ENCODE data around the gene TMEM273.
A peak's percentile ranks its signal among the peaks of the same experiment; 100 is the strongest.
"Not testable (repeated sequence)": the region's sequence is repeated elsewhere in the genome, so short reads cannot be mapped to it uniquely, and the experiment has no call there.

TMEM273 gene

GRCh38 chr10:49204119-49204518 is 15.9 kb upstream of the TMEM273 start:
- DNase-seq: no peak

DNA sequence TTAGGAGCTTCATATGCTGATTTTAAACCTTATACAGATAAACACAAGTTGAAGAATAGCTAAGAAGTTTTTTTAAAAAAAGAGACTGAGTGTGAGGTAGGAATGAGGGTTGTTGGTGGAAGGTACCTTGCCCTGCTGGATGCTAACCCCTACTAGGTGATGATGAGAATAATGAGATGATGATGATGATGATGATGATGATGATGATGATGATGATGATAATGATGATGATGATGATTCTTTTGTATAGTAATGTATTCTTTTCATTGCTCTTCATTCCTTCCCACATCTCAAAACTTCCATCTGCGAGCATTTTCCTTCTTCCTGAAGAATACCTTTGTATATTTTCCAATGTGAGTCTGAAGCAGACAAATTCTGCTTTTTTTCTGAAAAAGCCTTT is 14.1 kb upstream of the TMEM273 start:
- DNase-seq: no peak

GRCh38 chr10:49200854-49201253 is 12.7 kb upstream of the TMEM273 start:
- DNase-seq: no peak

DNA sequence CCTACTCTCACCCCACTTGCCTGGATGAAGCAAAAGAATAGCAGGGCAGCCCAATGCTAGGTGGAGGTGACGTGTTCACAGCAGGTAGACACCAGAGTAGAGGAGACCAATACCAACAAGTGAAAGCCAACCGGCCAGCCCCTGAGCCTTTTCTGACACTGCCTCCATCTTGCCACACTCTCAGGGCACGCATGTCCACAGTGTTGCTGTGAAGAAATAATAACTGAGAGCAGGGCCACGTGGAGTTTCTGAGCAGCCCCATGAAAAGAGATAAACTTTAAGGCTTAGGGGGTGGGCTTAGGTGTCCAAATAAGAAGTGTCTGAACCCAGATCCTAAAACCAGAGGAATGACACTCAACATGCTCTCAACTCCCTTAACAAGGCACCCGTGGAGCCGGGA is 9.0 kb upstream of the TMEM273 start:
- DNase-seq: no peak

- not testable (repeated sequence) for DNase-seq
Observed at GRCh38 chr10:49195864-49196263, 7.7 kb upstream of the TMEM273 start.

DNA sequence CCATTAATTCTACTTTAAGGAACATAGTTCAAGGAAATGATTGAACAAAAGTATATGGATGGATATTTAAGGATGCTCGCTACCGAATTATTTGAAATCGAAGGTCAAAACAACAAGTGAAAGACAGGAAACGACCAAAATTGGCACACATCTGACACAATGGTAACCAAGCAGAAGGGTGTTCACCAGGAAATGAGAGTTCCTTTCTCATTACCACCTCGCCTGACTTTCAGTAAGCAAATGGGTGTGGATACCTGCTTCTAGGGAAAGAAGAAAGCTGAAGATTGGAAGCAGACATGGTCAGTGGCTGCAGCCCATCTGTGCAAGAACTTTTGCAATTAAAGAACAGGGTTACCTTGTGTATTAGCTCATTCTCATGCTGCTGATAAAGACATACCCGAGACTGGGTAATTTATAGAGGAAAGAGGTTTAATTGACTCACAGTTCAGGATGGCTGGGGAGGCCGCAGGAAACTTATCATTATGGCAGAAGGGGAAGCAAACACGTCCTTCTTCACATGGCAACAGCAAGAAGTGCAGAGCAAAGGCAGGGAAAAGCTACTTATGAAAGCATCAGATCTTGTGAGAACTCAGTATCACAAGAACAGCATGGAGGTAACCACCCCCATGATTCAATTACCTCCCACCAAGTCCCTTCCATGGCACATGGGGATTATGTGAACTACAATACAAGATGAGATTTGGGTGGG is 6.2 kb upstream of the TMEM273 start:
- peak; percentile 49 for DNase-seq

- DNase-seq: peak; percentile 20
Observed at GRCh38 chr10:49191349-49191748, 3.2 kb upstream of the TMEM273 start.

DNA sequence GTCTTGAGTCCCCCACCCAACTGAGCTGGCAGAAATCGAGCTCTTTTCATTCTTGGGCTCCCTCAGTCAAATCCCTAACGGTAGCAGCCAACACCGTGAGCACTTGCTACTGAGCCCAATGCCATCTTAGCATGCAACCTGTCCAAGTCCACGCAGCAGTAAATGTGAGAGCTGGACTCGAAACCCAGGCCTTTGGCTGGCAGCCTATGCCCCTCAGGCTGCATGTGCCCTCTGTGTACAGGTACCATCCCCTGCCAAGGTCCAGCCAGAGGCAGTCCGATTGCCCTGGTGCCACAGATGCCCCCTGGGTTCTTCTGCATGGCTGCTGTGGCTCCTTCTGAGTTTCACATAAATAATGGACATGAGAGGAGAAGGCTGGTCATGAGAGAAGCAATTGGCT is 1.2 kb upstream of the TMEM273 start:
- DNase-seq: no peak

- peak; percentile 33 for DNase-seq
Observed at GRCh38 chr10:49187044-49187484, 1.1 kb downstream of the TMEM273 start.

- no peak for DNase-seq
Observed at GRCh38 chr10:49186613-49187012, 1.6 kb downstream of the TMEM273 start.

GRCh38 chr10:49185213-49185612 is 3.0 kb downstream of the TMEM273 start:
- no peak for DNase-seq

GRCh38 chr10:49184642-49185111 is 3.5 kb downstream of the TMEM273 start:
- peak; percentile 55 for DNase-seq

GRCh38 chr10:49183596-49184542 is 4.3 kb downstream of the TMEM273 start:
- DNase-seq: peak; percentile 91

GRCh38 chr10:49182776-49183175 is 5.4 kb downstream of the TMEM273 start:
- no peak for DNase-seq

DNA sequence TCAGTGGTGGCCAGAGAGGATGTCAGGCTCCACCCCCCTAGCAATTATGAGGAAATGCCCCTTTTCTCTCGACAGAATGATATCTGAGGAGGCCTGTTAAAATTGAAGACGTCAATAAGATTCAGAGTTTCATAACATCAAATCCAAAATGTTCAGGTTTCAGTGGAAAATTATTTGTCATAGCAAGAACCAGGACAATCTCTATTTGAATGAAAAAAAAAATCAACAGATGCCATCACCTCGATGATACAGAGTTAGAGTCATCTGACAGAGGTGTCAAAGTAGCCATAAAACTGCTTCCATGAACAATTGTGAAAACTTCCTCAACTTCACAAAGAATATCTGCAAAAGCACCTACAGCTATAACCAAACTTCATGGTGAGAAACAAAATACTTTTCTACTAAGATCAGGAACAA is 7.7 kb downstream of the TMEM273 start:
- peak; percentile 72 for DNase-seq

GRCh38 chr10:49179699-49180443 is 8.3 kb downstream of the TMEM273 start:
- no peak for DNase-seq

DNA sequence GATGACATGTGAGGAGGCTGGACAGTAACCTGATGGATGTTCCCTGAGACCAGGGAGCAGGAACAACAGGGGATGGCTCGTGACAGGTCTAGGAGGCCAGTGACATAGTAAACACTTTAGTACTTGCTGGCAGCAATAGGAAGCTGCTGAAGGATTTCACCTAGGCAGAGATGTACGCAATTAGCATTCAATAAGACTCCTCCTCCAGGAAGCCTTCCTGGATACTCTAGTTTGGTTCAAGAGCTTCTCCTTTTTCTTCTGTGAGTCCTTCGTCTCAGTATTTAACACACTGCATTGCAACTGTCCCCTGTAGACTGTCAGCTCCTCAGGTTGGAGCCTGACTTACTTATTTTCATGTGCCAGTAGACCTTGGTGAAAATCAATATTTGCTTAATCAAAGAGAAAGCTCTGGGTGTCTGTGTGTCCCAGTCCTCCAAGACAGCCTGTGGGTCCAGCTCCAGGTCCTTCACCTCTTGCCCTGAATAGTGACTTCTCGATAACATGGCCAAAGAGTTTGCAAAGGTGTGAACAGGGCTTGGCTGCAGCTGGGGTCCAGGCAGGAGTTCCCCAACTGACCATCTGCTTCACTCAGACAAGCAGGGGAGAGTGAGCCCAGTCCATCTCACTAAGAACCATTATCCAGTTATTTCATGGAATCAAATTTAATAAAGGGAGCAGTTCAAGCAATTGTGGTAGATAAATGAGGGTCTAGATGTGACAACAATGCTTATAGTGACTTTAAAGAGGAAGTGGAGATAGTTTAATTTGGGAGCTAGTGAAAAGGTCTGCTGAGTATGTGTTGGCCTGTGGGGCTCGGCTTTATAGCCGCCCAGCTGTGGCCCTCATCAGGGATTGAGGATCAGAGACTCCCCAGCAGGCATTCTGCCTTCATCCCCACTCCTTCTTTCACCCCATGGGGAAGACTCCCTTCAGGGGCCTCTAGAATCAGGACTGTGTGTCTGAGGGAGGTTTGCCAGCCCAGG is 9.4 kb downstream of the TMEM273 start:
- DNase-seq: no peak

DNA sequence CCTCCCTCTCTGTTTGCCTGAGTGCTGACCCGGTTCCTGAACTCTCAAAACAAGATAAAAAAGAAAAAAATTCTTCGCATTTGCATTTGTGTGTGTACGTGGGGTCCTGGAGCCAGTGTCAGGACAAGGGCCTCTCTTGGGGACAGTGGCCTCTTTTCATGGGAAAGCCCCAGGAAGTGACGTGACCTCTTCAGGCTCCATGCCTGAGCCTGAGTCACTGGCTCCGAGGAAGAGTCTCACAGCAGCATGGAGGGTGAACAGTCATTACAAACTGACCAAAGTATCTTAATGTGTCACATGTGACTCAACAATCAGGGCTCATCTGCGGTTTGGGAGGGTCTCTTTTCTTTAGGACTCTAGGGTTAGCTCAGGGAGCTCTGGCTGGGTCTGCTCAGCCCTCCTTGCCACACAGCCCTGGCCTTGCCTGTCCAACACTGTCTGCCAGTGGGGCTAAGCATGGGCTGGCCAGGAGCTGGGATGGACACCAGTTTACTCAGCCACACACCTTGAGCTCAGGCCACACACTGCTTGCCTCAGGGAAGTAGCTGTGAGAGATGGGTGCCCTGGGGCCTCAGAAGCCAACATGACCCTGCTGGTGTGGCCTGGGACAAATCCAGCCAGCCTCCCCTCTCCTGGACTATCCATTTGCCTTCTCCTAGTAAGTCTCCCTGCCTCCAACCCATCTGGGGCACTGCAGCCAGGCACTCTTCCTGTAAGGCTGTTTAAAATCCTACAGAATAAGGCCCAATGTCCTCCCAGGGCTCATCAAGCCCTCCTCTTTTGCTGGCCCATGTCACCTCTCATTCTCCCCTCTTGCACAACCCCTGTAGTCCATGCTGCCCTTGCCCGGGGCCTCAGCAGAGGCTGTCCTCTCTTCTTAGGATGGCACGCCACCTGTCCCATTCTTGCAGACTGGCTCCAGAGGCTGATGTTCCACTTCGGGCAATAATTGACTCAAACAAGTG is 10.5 kb downstream of the TMEM273 start:
- DNase-seq: peak; percentile 96

DNA sequence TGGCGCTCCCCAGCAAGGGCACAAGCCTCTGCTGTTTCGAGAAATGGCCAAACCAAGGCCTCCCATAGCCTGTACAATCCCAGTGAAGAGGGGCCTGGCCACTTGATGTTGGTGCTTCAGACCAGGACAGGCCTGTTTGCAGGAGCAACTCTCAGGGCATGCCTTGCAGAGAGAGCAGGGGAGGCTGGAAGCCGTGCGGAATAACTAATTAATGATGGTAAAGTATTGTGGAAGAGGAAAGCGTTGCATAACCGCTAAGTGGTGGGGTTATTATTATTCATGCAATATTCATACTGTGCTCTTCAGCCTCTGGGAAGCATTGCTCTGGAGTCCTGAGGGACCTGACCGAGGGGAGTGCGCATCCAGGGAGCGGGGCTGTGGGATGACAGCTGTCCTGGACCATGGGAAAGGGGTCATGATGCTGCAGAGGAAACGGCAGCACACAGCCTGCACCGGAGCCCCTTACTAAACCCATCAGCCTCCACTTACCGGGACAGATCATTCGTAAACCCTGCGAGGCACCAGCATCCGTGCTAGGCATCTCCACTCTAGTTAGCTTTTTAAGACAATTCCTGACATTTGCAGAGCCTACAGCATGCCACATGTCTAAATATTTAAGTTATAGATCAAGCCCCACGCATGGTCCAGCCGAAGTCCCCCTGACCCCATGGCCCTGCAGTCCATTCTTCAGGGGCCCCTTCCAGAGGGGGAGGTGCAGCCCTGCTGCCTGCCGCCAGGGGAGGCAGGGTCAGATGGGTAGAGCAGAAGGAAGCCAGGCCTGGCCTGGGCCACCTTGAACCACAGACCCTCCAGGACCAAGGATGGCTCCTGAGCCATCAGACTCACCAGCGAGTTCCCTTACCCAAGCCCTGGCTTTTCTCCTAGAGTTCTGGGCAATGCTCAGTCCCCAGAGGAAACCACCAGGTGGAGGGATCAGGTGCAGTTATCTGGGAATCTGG is 11.6 kb downstream of the TMEM273 start:
- no peak for DNase-seq

Data from activated CD4-positive, alpha-beta T cell treated with anti-CD3 and anti-CD28 coated beads, Interleukin-10, Interleukin-2, amounts not matched to agents 100 ng/mL and 50 ng/mL, durations not matched to agents 16 hours and 8 hours (primary cell).